8988T (cell line): ENCODE results near the gene STIM2.
"Not testable (repeated sequence)": the region's sequence is repeated elsewhere in the genome, so short reads cannot be mapped to it uniquely, and the experiment has no call there.

Source experiments
- DNase-seq: peaks from one replicate; pipeline ENCODE4 v3.0.0; 2011

STIM2 gene

GRCh38 chr4:26958925-26959653 lies 98.4 kb downstream of the STIM2 start:
- DNase-seq: no peak

GRCh38 chr4:26959654-26960047 lies 99.0 kb downstream of the STIM2 start:
- DNase-seq: no peak

GRCh38 chr4:26962720-26963119 lies 102.1 kb downstream of the STIM2 start:
- no peak for DNase-seq

GRCh38 chr4:26964512-26964911 lies 103.9 kb downstream of the STIM2 start:
- DNase-seq: no peak

GRCh38 chr4:26964994-26965393 lies 104.4 kb downstream of the STIM2 start:
- no peak for DNase-seq

GRCh38 chr4:26975464-26976181 lies 115.0 kb downstream of the STIM2 start:
- not testable (repeated sequence) for DNase-seq

- DNase-seq: no peak
Measured at GRCh38 chr4:26978387-26979053, 117.9 kb downstream of the STIM2 start.

GRCh38 chr4:26984896-26985295 lies 124.3 kb downstream of the STIM2 start:
- no peak for DNase-seq

- no peak for DNase-seq
Measured at GRCh38 chr4:26985873-26986272, 125.2 kb downstream of the STIM2 start.

GRCh38 chr4:26987191-26987590 lies 126.5 kb downstream of the STIM2 start:
- no peak for DNase-seq

GRCh38 chr4:26991057-26991456 lies 130.4 kb downstream of the STIM2 start:
- DNase-seq: no peak

GRCh38 chr4:26992657-26993361 lies 132.2 kb downstream of the STIM2 start:
- no peak for DNase-seq

GRCh38 chr4:26993539-26993938 lies 132.9 kb downstream of the STIM2 start:
- DNase-seq: no peak

GRCh38 chr4:26993967-26994366 lies 133.3 kb downstream of the STIM2 start:
- no peak for DNase-seq

- DNase-seq: no peak
Measured at GRCh38 chr4:26995316-26995715, 134.7 kb downstream of the STIM2 start.

- no peak for DNase-seq
Measured at GRCh38 chr4:26996745-26997144, 136.1 kb downstream of the STIM2 start.

- no peak for DNase-seq
Measured at GRCh38 chr4:26999689-27000088, 139.0 kb downstream of the STIM2 start.

- DNase-seq: no peak
Measured at GRCh38 chr4:27000122-27000521, 139.5 kb downstream of the STIM2 start.

- no peak for DNase-seq
Measured at GRCh38 chr4:27000820-27001219, 140.2 kb downstream of the STIM2 start.

- no peak for DNase-seq
Measured at GRCh38 chr4:27001398-27002164, 140.9 kb downstream of the STIM2 start.

GRCh38 chr4:27003642-27004113 lies 143.0 kb downstream of the STIM2 start:
- no peak for DNase-seq

GRCh38 chr4:27005501-27005900 lies 144.9 kb downstream of the STIM2 start:
- DNase-seq: no peak
